GM06990 (cell line): ENCODE measurements around the gene NUP85.
"Not testable (repeated sequence)": the region's sequence is repeated elsewhere in the genome, so short reads cannot be mapped to it uniquely, and the experiment has no call there.

Experiments used
- DNase-seq: peaks from one replicate; pipeline ENCODE4 v3.0.0-alpha.2; 2011; ENCODE audit not compliant: insufficient read length; ENCODE audit errors: extremely low read depth
- H3K27me3 ChIP-seq: replicated peaks from 2 replicates; pipeline ENCODE4 v1.6.0; 2011; ENCODE audit warnings: low read length; ENCODE audit not compliant: control insufficient read depth, insufficient read depth
- H3K36me3 ChIP-seq: 2 replicates; pipeline ENCODE4 v1.5.1; 2011; ENCODE audit warnings: low read length; ENCODE audit not compliant: control insufficient read depth, insufficient read depth
- H3K4me3 ChIP-seq: replicated peaks from 2 replicates; pipeline ENCODE4 v1.5.1; 2011; ENCODE audit warnings: low read depth, mild to moderate bottlenecking, control low read depth, low read length
- TF ChIP-seq, protein P1 (sequence below): IDR thresholded peaks from 2 replicates; pipeline ENCODE4 v1.5.1; 2011; ENCODE audit warnings: low read length, control low read depth, mild to moderate bottlenecking, inconsistent platforms; ENCODE audit not compliant: insufficient read depth, poor library complexity, severe bottlenecking

Gene NUP85

DNA sequence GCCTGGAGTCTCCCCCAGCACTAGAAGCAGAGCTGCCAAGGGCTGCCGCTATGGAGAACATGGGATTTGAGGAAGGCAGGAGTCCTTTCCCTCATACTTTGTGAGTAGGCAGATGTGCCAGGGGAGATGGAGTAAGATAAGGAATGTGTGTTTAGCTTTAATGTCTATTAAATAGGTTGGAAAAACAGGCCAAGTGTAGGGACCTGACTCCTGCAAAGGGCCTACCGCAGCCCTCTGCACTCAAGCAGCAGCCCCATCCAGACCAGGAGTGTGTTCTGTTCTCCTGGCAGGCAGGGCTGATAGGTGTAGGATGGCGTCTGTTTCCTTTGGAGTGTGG, 67.3 kb downstream of the NUP85 start:
- Histone ChIP-seq H3K27me3 (no peaks in the 10 kb centered on the region), H3K36me3 (peaks cover 17% of the 10 kb centered on the region), H3K4me3 (peak overlapping the region; percentile 93)
- no peak for DNase-seq
- TF ChIP-seq, protein P1, sequence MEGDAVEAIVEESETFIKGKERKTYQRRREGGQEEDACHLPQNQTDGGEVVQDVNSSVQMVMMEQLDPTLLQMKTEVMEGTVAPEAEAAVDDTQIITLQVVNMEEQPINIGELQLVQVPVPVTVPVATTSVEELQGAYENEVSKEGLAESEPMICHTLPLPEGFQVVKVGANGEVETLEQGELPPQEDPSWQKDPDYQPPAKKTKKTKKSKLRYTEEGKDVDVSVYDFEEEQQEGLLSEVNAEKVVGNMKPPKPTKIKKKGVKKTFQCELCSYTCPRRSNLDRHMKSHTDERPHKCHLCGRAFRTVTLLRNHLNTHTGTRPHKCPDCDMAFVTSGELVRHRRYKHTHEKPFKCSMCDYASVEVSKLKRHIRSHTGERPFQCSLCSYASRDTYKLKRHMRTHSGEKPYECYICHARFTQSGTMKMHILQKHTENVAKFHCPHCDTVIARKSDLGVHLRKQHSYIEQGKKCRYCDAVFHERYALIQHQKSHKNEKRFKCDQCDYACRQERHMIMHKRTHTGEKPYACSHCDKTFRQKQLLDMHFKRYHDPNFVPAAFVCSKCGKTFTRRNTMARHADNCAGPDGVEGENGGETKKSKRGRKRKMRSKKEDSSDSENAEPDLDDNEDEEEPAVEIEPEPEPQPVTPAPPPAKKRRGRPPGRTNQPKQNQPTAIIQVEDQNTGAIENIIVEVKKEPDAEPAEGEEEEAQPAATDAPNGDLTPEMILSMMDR, result no peak

DNA sequence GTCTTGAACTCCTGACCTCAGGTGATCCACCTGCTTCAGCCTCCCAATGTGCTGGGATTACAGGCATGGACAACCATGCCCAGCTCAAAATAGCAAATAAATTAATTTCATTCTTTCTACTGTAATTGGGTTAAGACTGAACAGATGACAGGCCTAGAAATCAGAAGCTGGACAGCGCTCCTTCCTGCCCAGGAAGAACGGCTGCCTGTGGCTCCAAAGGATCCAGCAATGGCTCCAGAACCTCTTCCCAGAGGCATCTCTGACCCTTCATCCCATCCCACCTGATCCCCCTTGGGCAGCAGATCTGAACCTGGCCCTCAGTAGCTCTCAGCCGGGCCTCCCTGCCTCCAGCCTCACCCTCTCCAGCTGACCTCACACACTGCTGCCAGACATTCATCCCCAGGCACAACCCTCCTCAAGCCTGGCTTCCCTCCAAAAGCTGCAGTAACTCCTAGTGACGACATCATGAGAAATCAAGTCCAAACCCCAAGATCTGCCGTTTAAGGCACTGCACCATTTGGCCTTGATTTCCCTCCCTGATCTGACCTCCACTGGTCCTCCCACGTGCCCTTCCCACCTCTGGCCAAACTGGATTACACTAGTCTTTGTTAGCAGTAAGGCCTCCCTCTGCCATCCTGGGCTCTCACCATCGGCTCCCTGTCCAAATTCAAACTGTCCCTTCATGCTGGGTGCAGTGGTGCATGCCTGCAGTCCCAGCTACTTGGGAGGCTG, 68.7 kb downstream of the NUP85 start:
- H3K4me3 ChIP-seq, result no peak overlapping the region
- no peak for DNase-seq

DNA sequence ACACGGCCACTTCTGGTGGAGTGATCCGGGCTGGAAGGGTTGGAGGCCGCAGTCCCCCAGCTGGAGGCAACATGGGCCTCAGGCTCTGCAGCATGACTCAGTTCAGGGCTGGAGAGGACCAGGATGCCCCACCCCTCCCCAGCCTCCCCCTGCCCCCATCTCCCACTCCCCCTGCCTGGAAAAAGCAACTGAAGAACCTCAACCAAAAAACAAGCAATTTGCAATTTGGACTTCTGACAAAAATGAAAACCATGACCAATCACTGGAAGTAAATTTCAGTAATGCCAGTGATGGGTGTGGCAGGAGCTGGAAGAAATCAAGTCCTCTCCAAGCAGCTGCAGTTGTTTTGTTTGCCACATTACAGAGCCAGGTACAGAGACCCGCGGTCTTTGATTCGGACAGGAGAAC, 72.2 kb downstream of the NUP85 start:
- no peaks in the 10 kb centered on the region for H3K27me3 ChIP-seq
- TF ChIP-seq, protein P1, result no peak
- H3K4me3 ChIP-seq, result no peak overlapping the region
- no peak for DNase-seq
- H3K36me3 ChIP-seq, result peaks cover 25% of the 10 kb centered on the region

More for the DNA sequence above, 68.7 kb downstream of the NUP85 start:
- Histone ChIP-seq H3K27me3 (no peaks in the 10 kb centered on the region), H3K36me3 (peaks cover 23% of the 10 kb centered on the region)
- TF ChIP-seq, protein P1, result no peak

DNA sequence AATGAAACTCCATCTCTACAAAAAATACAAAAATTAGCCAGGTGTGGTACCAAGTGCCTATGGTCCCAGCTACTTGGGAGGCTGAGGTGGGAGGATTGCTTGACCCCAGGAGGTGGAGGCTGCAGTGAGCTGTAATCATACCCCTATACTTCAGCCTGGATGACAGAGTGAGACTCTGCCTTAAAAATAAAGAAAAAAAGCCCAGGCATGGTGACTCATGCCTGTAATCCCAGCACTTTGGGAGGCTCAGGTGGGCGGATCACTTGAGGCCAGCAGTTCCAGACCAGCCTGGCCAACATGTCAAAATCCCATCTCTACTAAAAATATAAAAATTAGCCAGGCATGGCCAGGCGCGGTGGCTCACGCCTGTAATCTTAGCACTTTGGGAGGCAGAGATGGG, 74.7 kb downstream of the NUP85 start:
- peaks cover 17% of the 10 kb centered on the region for H3K36me3 ChIP-seq
- H3K27me3 ChIP-seq, DNase-seq, H3K4me3 ChIP-seq: not testable (repeated sequence)

DNA sequence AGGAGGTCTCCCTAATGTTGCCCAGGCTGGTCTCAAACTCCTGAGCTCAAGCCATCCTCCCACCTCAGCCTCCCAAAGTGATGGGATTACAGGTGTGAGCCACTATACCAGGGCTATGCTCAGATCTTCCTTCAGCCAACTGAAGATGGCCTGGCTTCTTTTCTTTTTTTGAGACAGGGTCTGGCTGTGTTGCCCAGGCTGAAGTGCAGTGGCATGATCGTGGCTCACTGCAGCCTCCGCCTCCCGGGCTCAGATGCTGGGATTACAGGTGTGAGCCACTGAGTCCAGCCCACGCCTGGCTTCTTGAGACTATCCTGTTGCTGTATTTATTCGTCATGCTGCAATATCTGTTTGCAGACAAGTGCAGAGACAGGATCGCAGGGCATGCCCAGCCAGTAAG, 79.6 kb downstream of the NUP85 start:
- no peaks in the 10 kb centered on the region for H3K27me3 ChIP-seq
- no peak for DNase-seq
- TF ChIP-seq, protein P1, result no peak
- H3K36me3 ChIP-seq, result peaks cover 18% of the 10 kb centered on the region
- H3K4me3 ChIP-seq, result no peak overlapping the region
